GM10847 (cell line): ENCODE measurements around the gene TRPM3.

ENCODE experiments used
- POLR2A ChIP-seq: IDR thresholded peaks from 2 replicates; pipeline ENCODE4 v1.6.1; 2011; ENCODE audit not compliant: insufficient read length; ENCODE audit errors: extremely low read depth

The TRPM3 gene

GRCh38 chr9:70485273-70485858 is 636.1 kb downstream of the TRPM3 start:
- TF ChIP-seq POLR2A, result no peak

- TF ChIP-seq POLR2A, result no peak
Observed at GRCh38 chr9:70484232-70485130, 636.9 kb downstream of the TRPM3 start.

DNA sequence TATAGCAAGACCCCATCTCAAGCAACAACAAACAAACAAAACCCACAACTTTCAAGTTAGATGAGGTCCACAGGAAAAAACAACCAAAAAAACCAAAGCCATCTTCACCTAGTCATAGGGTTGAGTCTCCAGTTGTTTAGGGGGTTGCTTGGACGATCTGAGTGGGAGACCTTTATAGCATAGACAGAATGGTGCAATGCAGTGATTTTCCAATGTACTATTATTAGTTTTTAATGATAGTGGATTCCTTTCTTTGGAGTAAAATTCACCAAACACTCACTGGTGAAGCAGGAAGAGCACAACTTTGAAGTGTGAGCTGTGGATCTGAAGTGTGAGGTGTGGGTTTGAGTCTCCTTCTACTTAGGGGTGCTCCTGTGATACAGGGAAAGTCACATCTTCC is 640.0 kb downstream of the TRPM3 start:
- TF ChIP-seq POLR2A, result no peak

DNA sequence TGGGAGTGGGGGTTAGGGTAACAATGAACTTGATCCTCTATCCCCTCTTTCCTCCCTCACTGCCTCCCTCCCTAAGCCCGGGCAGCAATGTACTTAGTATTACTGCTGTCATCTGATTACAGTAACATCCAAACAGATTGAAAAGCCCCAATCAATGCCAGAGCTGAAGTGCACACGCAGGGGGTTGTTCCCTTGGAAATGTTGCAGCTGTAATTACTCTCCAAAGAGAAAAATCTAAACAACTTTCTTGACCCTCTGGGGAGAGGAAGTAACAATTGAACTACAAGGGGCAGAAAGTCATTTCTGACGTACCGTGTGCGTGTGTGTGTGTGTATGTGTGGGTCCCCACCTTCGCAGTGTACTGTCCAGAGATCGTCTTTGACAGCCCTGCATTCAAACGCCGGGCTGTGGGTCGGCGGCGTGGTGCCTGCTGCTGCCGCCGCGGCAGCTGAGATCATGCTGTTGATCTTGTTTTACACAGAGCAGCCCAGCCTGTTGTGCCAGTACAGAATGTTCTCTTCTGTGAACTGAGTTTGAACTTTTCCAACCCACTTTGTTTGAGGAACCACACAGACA is 640.9 kb downstream of the TRPM3 start:
- no peak for TF ChIP-seq POLR2A

DNA sequence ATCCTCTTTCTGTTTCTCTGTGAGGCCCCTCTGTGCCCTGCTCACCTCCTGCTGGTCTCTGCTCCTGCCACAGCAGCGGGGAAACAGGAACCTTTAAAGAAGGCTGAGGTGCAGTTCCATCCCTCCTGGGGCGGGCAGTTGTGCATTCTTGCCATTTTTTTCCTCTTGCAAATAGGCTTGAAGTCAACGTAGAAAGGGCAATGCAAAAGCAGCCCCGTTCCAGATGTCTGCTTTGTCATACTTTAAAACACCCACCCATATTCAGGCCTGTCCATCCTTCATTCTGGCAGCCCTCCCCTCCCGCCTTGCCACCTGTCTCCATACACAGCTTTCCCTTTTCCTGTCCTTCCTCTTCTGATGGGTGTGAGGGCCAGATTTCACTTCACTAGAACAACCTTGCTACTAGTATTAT is 641.5 kb downstream of the TRPM3 start:
- no peak for TF ChIP-seq POLR2A
